ENCODE data around the gene ZNF764.

The ZNF764 gene

DNA sequence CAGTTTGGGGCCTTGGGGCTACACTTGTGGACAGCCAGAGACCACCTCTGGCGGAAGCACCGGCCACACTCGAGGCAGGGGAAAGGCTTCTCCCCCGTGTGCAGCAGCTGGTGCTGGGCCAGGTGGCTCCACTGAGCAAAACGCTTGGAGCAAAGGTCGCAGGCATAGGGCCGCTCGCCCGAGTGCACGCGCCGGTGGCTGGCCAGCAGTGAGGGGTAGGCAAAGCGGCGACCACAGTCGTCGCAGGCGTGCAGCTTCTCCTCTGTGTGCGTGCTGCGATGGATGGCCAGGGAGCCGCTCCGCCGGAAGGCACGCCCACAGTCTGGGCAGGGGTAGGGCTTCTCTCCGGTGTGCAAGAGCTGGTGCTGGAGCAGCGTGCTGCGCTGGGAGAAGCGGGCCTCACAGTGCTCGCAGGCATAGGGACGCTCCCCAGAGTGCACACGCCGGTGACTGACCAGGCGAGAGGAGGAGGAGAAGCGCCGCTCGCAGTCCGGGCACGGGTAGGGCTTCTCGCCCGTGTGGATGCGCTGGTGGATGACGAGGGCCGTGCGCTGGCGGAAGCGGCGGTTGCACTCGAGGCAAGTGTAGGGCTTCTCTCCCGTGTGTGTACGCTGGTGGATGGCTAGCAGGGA lies 46.3 kb upstream of the ZNF764 start:
- peaks cover 5% of the 10 kb centered on the region; the same call in 1 of the 2 replicates for H3F3A ChIP-seq (ENCODE audit: insufficient read depth)
- H3K4me3 ChIP-seq (ENCODE audit: insufficient read depth, low read length, poor library complexity, severe bottlenecking), result no peak overlapping the region
- TF ChIP-seq EZH2phosphoT487 (conservative IDR thresholded peaks at IDR 0.05; ENCODE audit: low read length), result no peak
- TF ChIP-seq, protein P1, sequence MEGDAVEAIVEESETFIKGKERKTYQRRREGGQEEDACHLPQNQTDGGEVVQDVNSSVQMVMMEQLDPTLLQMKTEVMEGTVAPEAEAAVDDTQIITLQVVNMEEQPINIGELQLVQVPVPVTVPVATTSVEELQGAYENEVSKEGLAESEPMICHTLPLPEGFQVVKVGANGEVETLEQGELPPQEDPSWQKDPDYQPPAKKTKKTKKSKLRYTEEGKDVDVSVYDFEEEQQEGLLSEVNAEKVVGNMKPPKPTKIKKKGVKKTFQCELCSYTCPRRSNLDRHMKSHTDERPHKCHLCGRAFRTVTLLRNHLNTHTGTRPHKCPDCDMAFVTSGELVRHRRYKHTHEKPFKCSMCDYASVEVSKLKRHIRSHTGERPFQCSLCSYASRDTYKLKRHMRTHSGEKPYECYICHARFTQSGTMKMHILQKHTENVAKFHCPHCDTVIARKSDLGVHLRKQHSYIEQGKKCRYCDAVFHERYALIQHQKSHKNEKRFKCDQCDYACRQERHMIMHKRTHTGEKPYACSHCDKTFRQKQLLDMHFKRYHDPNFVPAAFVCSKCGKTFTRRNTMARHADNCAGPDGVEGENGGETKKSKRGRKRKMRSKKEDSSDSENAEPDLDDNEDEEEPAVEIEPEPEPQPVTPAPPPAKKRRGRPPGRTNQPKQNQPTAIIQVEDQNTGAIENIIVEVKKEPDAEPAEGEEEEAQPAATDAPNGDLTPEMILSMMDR (IDR thresholded peaks at IDR 0.05; ENCODE audit: insufficient read depth, low read length, poor library complexity, severe bottlenecking), result no peak
- no peaks in the 10 kb centered on the region for H4K20me1 ChIP-seq (ENCODE audit: low read depth, low read length)
- no peaks in the 10 kb centered on the region for H3K9me2 ChIP-seq (replicated peaks; ENCODE audit: insufficient read depth, low read length)
- no peaks in the 10 kb centered on the region for H3K27me3 ChIP-seq (ENCODE audit: low read length)
- H3K4me2 ChIP-seq (ENCODE audit: low read depth, low read length, poor library complexity, severe bottlenecking), result no peak overlapping the region
- no peak overlapping the region for H2AFZ ChIP-seq (ENCODE audit: low read depth, low read length, severe bottlenecking)
- no peak overlapping the region for H3K27ac ChIP-seq (ENCODE audit: low read depth, low read length)
- peaks cover 13% of the 10 kb centered on the region for H3K79me2 ChIP-seq (ENCODE audit: insufficient read depth, low read length)
- H3K9me3 ChIP-seq (ENCODE audit: insufficient read depth, low read length), result no peaks in the 10 kb centered on the region
- no peak overlapping the region for H3K9ac ChIP-seq (ENCODE audit: low read length)
- H3K36me3 ChIP-seq (ENCODE audit: low read length), result no peaks in the 10 kb centered on the region

DNA sequence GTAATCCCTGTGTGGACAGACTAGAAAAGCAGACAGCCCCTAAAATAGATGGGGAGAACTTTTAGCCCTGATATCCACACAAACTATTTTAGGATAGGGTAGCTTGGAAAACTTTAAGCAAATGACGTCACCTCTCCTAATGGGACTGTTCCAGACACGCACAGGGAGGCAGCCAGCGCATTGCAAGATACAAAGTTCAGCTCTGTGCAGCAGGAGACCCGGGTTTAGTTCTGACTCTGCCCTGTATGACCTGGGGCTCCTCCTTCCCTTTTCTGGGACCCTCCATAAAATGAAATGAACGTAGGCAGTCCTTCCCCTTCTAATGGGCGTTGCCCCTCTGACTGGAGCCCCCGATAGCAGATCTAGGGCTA lies 45.8 kb upstream of the ZNF764 start:
- H3K27ac ChIP-seq (ENCODE audit: low read depth, low read length), result no peak overlapping the region
- no peaks in the 10 kb centered on the region for H4K20me1 ChIP-seq (ENCODE audit: low read depth, low read length)
- no peaks in the 10 kb centered on the region for H3K9me2 ChIP-seq (replicated peaks; ENCODE audit: insufficient read depth, low read length)
- no peak overlapping the region for H2AFZ ChIP-seq (ENCODE audit: low read depth, low read length, severe bottlenecking)
- H3K4me2 ChIP-seq (ENCODE audit: low read depth, low read length, poor library complexity, severe bottlenecking), result no peak overlapping the region
- no peak overlapping the region for H3K4me3 ChIP-seq (ENCODE audit: insufficient read depth, low read length, poor library complexity, severe bottlenecking)
- no peak overlapping the region for H3K9ac ChIP-seq (ENCODE audit: low read length)
- H3K36me3 ChIP-seq (ENCODE audit: low read length), result no peaks in the 10 kb centered on the region
- H3F3A ChIP-seq (ENCODE audit: insufficient read depth), result peaks cover 5% of the 10 kb centered on the region; the same call in 1 of the 2 replicates
- H3K27me3 ChIP-seq (ENCODE audit: low read length), result no peaks in the 10 kb centered on the region
- peaks cover 7% of the 10 kb centered on the region for H3K79me2 ChIP-seq (ENCODE audit: insufficient read depth, low read length)
- H3K9me3 ChIP-seq (ENCODE audit: insufficient read depth, low read length), result no peaks in the 10 kb centered on the region
- TF ChIP-seq, protein P1 (IDR thresholded peaks at IDR 0.05; ENCODE audit: insufficient read depth, low read length, poor library complexity, severe bottlenecking), result no peak
- TF ChIP-seq EZH2phosphoT487 (conservative IDR thresholded peaks at IDR 0.05; ENCODE audit: low read length), result no peak

DNA sequence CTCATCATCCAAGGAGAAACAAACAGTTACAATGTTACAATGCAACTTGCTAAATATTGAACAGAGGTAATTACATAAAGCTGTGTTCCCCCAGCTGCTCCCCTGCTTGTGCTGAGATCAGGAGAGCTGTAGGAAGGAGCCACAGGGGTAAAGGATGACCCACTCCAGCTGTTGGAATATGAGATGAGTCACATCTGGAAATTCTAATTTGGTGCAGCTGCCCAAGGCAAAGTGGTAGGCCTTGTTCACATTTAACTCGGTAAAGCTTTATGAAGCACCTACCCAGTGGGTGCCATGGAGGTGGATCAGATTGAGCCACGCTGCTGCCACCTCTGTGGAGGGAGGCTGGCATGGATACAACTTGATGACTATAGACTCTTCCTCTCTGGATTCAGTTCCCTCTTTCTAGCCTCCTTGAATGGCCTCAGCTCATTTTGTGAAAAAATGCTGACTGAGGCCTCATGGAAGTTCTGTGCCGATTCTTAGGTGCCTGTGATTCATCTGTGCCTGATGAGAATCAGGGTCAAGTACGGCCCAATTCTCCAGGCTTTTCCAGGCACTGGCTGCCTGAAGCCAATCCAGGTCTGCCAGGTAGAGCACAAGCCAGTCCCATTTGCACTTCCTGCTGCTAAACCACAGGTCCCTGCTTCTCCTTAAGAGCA lies 44.6 kb upstream of the ZNF764 start:
- TF ChIP-seq, protein P1 (IDR thresholded peaks at IDR 0.05; ENCODE audit: insufficient read depth, low read length, poor library complexity, severe bottlenecking), result no peak
- TF ChIP-seq EZH2phosphoT487 (conservative IDR thresholded peaks at IDR 0.05; ENCODE audit: low read length), result no peak
- Histone ChIP-seq H3K36me3 (ENCODE audit: low read length) (no peaks in the 10 kb centered on the region), H3K9me3 (ENCODE audit: insufficient read depth, low read length) (no peaks in the 10 kb centered on the region), H2AFZ (ENCODE audit: low read depth, low read length, severe bottlenecking) (no peak overlapping the region), H4K20me1 (ENCODE audit: low read depth, low read length) (no peaks in the 10 kb centered on the region), H3K27ac (ENCODE audit: low read depth, low read length) (no peak overlapping the region), H3K27me3 (ENCODE audit: low read length) (no peaks in the 10 kb centered on the region), H3F3A (ENCODE audit: insufficient read depth) (peaks cover 5% of the 10 kb centered on the region; the same call in 1 of the 2 replicates), H3K79me2 (ENCODE audit: insufficient read depth, low read length) (no peaks in the 10 kb centered on the region; the same call in 1 of the 2 replicates), H3K9ac (ENCODE audit: low read length) (no peak overlapping the region), H3K4me3 (ENCODE audit: insufficient read depth, low read length, poor library complexity, severe bottlenecking) (no peak overlapping the region), H3K9me2 (replicated peaks; ENCODE audit: insufficient read depth, low read length) (no peaks in the 10 kb centered on the region), H3K4me2 (ENCODE audit: low read depth, low read length, poor library complexity, severe bottlenecking) (no peak overlapping the region)
